GM12875 (cell line): ENCODE measurements around the gene ITM2B.

Source experiments
- H3K4me3 ChIP-seq: one replicate; pipeline ENCODE4 v1.5.1; 2011; ENCODE audit warnings: low read depth, low read length, control low read depth
- TF ChIP-seq, protein P1 (sequence below): IDR thresholded peaks from 2 replicates; pipeline ENCODE4 v1.5.1; 2011; ENCODE audit warnings: low read depth, mild to moderate bottlenecking, control low read depth, inconsistent platforms, low read length, moderate library complexity, borderline replicate concordance; ENCODE audit not compliant: insufficient read depth

The ITM2B gene

DNA sequence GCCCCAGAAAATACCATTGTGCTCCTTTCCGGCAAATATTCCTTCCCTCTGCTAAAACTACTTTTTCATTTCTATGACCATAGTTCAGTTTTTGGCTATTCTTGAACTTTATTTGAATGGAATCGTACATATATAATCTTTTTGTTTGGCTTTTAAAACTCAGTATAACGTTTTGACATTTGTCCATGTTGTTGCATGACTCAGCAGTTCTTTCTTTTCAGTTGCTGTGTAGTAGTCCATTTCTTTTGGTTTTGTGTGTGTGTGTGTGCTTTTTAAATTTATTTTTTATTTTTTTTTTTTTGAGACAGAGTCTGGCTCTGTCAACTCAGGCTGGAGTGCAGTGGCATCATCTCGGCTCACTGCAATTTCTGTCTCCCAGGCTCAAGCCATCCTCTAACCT lies 35.0 kb downstream of the ITM2B start:
- TF ChIP-seq, protein P1, sequence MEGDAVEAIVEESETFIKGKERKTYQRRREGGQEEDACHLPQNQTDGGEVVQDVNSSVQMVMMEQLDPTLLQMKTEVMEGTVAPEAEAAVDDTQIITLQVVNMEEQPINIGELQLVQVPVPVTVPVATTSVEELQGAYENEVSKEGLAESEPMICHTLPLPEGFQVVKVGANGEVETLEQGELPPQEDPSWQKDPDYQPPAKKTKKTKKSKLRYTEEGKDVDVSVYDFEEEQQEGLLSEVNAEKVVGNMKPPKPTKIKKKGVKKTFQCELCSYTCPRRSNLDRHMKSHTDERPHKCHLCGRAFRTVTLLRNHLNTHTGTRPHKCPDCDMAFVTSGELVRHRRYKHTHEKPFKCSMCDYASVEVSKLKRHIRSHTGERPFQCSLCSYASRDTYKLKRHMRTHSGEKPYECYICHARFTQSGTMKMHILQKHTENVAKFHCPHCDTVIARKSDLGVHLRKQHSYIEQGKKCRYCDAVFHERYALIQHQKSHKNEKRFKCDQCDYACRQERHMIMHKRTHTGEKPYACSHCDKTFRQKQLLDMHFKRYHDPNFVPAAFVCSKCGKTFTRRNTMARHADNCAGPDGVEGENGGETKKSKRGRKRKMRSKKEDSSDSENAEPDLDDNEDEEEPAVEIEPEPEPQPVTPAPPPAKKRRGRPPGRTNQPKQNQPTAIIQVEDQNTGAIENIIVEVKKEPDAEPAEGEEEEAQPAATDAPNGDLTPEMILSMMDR: no peak
- no peak overlapping the region for H3K4me3 ChIP-seq

DNA sequence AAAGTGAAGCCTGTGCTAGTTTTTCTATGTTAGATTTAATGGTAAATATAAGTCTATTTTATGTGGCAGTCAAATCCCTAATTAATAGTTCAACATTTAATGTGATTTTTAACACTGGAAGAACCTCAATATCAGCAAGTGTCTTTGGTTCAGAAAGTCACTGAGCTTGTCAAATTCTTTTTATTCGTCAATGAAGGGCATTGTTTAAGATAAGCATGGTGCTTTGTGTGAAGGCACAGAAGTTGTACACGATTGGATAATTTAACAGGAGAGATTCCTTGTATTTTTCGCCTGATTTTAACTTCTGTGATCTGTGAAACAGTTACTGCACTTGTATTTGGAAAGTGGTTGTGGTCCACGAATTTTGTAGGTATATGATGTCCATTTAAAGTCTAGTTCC lies 40.3 kb downstream of the ITM2B start:
- no peak overlapping the region for H3K4me3 ChIP-seq
- TF ChIP-seq, protein P1: no peak

DNA sequence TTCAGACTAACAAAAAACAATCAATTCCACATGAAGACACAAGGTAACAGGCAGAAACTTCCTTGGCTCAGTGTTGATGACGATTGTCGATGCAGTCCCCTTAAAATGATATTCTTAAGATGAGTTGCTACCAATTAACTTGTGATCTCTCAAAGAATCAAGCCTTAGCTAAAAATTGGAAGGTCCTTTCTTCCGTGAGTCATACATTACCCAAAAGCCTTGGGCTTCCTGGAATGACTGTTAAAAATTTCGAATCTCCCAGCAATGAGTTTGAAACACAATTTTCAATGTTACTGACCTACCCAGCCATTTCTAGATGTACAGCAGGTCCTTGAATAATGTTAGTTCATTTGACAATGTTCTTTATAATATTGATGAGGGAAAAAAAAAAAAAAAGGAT lies 42.5 kb downstream of the ITM2B start:
- TF ChIP-seq, protein P1: no peak
- no peak overlapping the region for H3K4me3 ChIP-seq

DNA sequence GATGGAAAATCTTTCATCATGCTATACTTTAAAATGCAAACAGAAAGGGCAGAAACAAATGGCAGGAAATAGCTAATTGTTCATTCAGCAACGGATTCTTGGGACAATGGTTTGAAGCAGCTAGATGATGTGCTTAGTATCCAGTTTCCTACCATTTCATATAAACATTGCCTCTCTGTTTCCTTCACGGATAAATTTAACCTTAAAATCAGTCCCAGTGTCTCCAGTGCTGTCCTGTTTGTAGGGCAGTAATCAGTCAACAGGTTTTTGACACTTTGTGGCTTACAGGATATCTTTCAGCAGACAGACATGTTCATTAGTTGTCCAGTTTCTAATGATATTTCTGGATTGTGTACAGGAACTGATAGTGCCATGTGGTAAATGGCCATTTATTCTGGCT lies 45.8 kb downstream of the ITM2B start:
- no peak overlapping the region for H3K4me3 ChIP-seq
- TF ChIP-seq, protein P1: no peak

DNA sequence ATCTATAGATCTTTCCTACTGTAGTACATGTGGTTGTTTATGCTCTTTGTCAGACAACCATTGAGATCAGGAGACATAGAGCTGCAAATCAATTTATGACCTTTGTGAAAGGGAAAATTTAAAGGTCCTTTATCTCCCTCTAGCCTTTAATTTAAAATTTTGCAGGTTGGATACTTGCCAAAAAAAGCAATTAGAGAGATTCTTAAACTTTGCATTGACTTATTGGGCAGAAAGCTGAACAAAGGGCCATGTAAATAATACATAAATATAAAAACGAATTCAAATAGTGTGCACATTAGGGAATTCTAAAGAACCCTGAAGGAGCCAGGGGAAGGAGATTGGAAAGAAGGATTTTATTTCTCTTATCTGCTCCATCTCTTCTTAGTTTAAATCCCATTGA lies 48.5 kb downstream of the ITM2B start:
- H3K4me3 ChIP-seq: no peak overlapping the region

DNA sequence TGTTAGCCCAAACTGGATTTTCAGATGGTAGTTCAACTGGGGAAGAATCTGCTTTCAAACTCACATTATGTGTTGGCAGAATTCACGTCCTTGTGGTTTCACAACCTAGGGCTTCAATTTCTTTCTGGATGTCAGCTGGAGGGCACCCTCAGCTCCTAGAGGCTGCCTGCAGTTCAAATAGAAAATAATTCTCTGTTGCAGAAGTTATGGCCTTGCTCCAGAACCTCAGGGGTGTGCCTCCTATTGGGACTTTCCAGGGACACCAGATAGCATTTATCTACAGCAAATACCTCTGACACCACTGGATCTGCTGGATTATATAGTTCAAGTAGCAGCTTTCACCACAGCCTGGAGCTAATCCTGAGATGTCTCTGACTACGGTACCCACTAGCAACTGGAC lies 58.7 kb downstream of the ITM2B start:
- no peak overlapping the region for H3K4me3 ChIP-seq
- TF ChIP-seq, protein P1: no peak

More for the DNA sequence above, 48.5 kb downstream of the ITM2B start:
- TF ChIP-seq, protein P1: no peak

DNA sequence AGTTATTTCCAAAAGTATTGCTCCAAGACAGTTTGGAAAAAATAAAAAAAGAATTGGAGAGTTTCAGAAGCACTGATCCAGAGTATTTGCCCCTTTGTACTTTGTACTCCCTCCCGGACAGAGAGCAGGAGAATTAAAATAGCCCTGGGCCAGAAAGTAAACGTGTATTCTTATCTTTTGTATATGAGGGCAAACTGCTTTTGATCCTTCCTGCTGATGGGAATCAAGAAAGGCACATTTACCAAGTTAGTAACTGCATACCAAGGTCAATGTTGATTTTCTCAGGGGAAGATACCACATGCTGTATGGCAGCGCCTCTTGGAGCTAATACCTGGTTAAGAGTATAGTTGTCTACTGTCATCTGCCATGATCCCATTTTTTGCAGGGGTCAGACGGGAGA lies 59.6 kb downstream of the ITM2B start:
- no peak overlapping the region for H3K4me3 ChIP-seq
- TF ChIP-seq, protein P1: no peak
